ENCODE measurements around the gene SELL. TPM values are rescaled to one million over a fixed set of nuclear protein-coding genes. Genes with fewer than 3 reads are reported as not detected.

SELL gene
- total RNA-seq, 1 experiment from 2014 or later: not detected

Other genes starting within 250 kb of the SELL start
- 151 and 163 TPM in 2 replicates for gene SLC19A2, start 225.7 kb downstream of the SELL start, total RNA-seq (2014; rRNA removed; shearing (Covaris generic))
- gene F5, start 125.1 kb downstream of the SELL start, total RNA-seq (2014; rRNA removed; shearing (Covaris generic)): not detected in 2 replicates
- not detected in 2 replicates for gene SELP, start 81.5 kb downstream of the SELL start, total RNA-seq (2014; rRNA removed; shearing (Covaris generic))
- gene SELE, start 22.5 kb upstream of the SELL start, total RNA-seq (2014; rRNA removed; shearing (Covaris generic)): not detected in 2 replicates
- gene METTL18, start 83.3 kb upstream of the SELL start, total RNA-seq (2014; rRNA removed; shearing (Covaris generic)): 13.6 and 17.0 TPM in 2 replicates
- 5.5 and 7.1 TPM in 2 replicates for gene SCYL3, start 182.3 kb upstream of the SELL start, total RNA-seq (2014; rRNA removed; shearing (Covaris generic))

Data from SK-MEL-5 (cell line).